Peyer's patch (tissue), 4 donors: Measurements from ENCODE around the gene TAPT1. TPM values are rescaled to one million over a fixed set of nuclear protein-coding genes. Genes with fewer than 3 reads are reported as not detected.

Experiments
- DNase-seq, 3 donors: peaks; one replicate each; pipeline ENCODE4 v3.0.0-alpha.2; 2017 to 2019
- H3K27ac ChIP-seq, 4 donors: fragments of 200-600 bp; sonication (generic); one replicate each; pipeline ENCODE4 v1.5.1; 2016 to 2019
- H3K27me3 ChIP-seq, 2 donors: fragments of 200-600 bp; sonication (generic); one replicate each; pipeline ENCODE4 v1.5.1; 2019
- H3K36me3 ChIP-seq, 3 donors: fragments of 200-600 bp; sonication (generic); one replicate each; pipeline ENCODE4 v1.5.1; 2016 to 2019
- H3K4me1 ChIP-seq, 4 donors: fragments of 200-600 bp; sonication (generic); one replicate each; pipeline ENCODE4 v1.5.1; 2016 to 2019
- H3K4me3 ChIP-seq, 4 donors: fragments of 200-600 bp; sonication (generic); 1 replicate in 3 of 4; 2 replicates in 1 of 4; pipeline ENCODE4 v1.5.1; 2016 to 2019; ENCODE audit warnings: mild to moderate bottlenecking in 1 of 4
- H3K9me3 ChIP-seq, 4 donors: fragments of 200-600 bp; sonication (generic); one replicate each; pipeline ENCODE4 v1.5.1; 2016 to 2019; ENCODE audit warnings: mild to moderate bottlenecking in 1 of 4
- POLR2A ChIP-seq, 2 donors: fragments of 450-650 bp; IDR thresholded peaks; one replicate each; pipeline ENCODE4 v1.5.1; 2017; ENCODE audit warnings: antibody characterized with exemption in 2 of 2, mild to moderate bottlenecking in 2 of 2, moderate library complexity in 2 of 2
- total RNA-seq, 4 donors: library from RNA; depleted of rRNA; stranded (reverse); fragments of >200 nt; gene quantifications; one replicate each; pipeline ENCODE4 v1.1.0, GENCODE V29; 2016
- TF ChIP-seq, protein P1 (sequence below), 6 experiments: fragments of 450-650 bp in 4 of 6; fragments of 200-600 bp in 2 of 6; sonication (generic) in 1 of 6; IDR thresholded peaks; one replicate each; pipeline ENCODE4 v1.5.1; 2017 to 2019; ENCODE audit warnings: antibody characterized with exemption in 6 of 6, mild to moderate bottlenecking in 3 of 6, moderate library complexity in 1 of 6

The TAPT1 gene
- total RNA-seq, 4 donors from 2014 or later = 22.4 to 43.7 (median 33.7) TPM

GRCh38 chr4:16268290-16268689 is 42.0 kb upstream of the TAPT1 start:
- DNase-seq = no peak
- H3K27me3 ChIP-seq = no peaks in the 10 kb centered on the region
- TF ChIP-seq, protein P1, sequence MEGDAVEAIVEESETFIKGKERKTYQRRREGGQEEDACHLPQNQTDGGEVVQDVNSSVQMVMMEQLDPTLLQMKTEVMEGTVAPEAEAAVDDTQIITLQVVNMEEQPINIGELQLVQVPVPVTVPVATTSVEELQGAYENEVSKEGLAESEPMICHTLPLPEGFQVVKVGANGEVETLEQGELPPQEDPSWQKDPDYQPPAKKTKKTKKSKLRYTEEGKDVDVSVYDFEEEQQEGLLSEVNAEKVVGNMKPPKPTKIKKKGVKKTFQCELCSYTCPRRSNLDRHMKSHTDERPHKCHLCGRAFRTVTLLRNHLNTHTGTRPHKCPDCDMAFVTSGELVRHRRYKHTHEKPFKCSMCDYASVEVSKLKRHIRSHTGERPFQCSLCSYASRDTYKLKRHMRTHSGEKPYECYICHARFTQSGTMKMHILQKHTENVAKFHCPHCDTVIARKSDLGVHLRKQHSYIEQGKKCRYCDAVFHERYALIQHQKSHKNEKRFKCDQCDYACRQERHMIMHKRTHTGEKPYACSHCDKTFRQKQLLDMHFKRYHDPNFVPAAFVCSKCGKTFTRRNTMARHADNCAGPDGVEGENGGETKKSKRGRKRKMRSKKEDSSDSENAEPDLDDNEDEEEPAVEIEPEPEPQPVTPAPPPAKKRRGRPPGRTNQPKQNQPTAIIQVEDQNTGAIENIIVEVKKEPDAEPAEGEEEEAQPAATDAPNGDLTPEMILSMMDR (IDR thresholded peaks at IDR 0.05) = no peak
- no peak for TF ChIP-seq POLR2A (IDR thresholded peaks at IDR 0.05)
- no peaks in the 10 kb centered on the region for H3K36me3 ChIP-seq
- H3K4me3 ChIP-seq = no peak overlapping the region
- H3K4me1 ChIP-seq = no peaks in the 10 kb centered on the region
- H3K27ac ChIP-seq = no peak overlapping the region
- no peaks in the 10 kb centered on the region for H3K9me3 ChIP-seq

DNA sequence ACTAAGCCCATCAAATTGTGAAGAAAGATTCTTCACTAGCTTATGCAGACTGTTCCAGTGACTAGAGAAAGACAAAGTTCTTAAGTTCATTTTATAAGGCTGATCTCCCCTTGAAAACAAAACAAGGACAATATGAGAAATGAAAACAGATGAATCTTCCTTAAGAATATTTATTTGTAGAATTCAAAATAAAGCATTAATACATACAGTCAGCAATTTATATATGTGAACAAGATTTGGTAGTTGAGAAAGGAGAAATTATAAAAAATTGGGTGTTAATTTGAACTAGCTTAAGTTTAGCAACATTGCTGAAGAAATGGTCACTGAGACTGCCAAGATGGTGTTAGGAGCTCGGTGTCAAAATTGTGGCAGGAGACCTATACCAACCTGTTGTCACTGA is 41.4 kb upstream of the TAPT1 start:
- Histone ChIP-seq H3K27me3 (no peaks in the 10 kb centered on the region), H3K36me3 (no peaks in the 10 kb centered on the region), H3K4me3 (no peak overlapping the region), H3K9me3 (no peaks in the 10 kb centered on the region), H3K4me1 (no peaks in the 10 kb centered on the region), H3K27ac (no peak overlapping the region)
- TF ChIP-seq POLR2A (IDR thresholded peaks at IDR 0.05) = no peak
- TF ChIP-seq, protein P1 (IDR thresholded peaks at IDR 0.05) = no peak
- DNase-seq = no peak

DNA sequence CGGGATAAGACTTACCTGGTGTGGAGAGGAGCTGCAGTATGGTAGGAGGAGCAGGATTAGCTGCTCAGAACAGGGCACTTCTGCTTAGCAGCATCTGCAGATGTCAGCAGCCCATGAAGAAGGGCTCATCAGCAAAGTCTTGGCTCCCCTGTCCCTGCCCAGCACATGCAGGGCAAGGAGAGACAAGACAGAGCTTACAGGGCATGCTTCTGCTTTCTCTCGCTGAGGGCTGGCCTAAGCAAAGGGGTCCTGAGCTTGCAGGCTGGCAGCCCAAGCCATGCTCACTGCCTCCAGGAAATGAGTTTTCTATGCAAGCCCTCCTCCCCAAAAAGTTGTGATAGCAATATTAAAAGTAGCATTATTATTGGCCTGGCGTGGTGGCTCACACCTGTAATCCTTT is 39.5 kb upstream of the TAPT1 start:
- H3K36me3 ChIP-seq = no peaks in the 10 kb centered on the region
- H3K9me3 ChIP-seq = no peaks in the 10 kb centered on the region
- H3K4me3 ChIP-seq = no peak overlapping the region
- H3K27ac ChIP-seq = no peak overlapping the region
- TF ChIP-seq POLR2A (IDR thresholded peaks at IDR 0.05) = no peak
- TF ChIP-seq, protein P1 (IDR thresholded peaks at IDR 0.05) = no peak
- H3K27me3 ChIP-seq = no peaks in the 10 kb centered on the region
- H3K4me1 ChIP-seq = no peaks in the 10 kb centered on the region
- no peak for DNase-seq

GRCh38 chr4:16264798-16265197 is 38.5 kb upstream of the TAPT1 start:
- Histone ChIP-seq H3K4me1 (no peaks in the 10 kb centered on the region), H3K9me3 (no peaks in the 10 kb centered on the region), H3K4me3 (no peak overlapping the region), H3K27me3 (no peaks in the 10 kb centered on the region), H3K36me3 (no peaks in the 10 kb centered on the region), H3K27ac (no peak overlapping the region)
- DNase-seq = no peak
- TF ChIP-seq, protein P1 (IDR thresholded peaks at IDR 0.05) = peak in 5 of 6 experiments; percentile 6 to 76 (median 57)
- TF ChIP-seq POLR2A (IDR thresholded peaks at IDR 0.05) = no peak

GRCh38 chr4:16263056-16263455 is 36.8 kb upstream of the TAPT1 start:
- DNase-seq = no peak
- H3K9me3 ChIP-seq = no peaks in the 10 kb centered on the region
- no peaks in the 10 kb centered on the region for H3K36me3 ChIP-seq
- no peaks in the 10 kb centered on the region for H3K27me3 ChIP-seq
- TF ChIP-seq, protein P1 (IDR thresholded peaks at IDR 0.05) = no peak
- TF ChIP-seq POLR2A (IDR thresholded peaks at IDR 0.05) = no peak
- no peak overlapping the region for H3K4me3 ChIP-seq
- no peak overlapping the region for H3K27ac ChIP-seq
- H3K4me1 ChIP-seq = no peaks in the 10 kb centered on the region

GRCh38 chr4:16262188-16262587 is 35.9 kb upstream of the TAPT1 start:
- peak in 1 of 3 donors; percentile 29 for DNase-seq
- H3K4me3 ChIP-seq = no peak overlapping the region
- no peaks in the 10 kb centered on the region for H3K4me1 ChIP-seq
- H3K9me3 ChIP-seq = no peaks in the 10 kb centered on the region
- TF ChIP-seq, protein P1 (IDR thresholded peaks at IDR 0.05) = no peak
- no peak for TF ChIP-seq POLR2A (IDR thresholded peaks at IDR 0.05)
- no peak overlapping the region for H3K27ac ChIP-seq
- H3K36me3 ChIP-seq = no peaks in the 10 kb centered on the region
- no peaks in the 10 kb centered on the region for H3K27me3 ChIP-seq
